HCT116 (cell line): ENCODE results near the gene ASB4.

Experiments used
- CBX3 ChIP-seq: IDR thresholded peaks from 2 replicates; pipeline ENCODE4 v1.6.1; 2012; ENCODE audit warnings: low read depth
- CEBPB ChIP-seq: IDR thresholded peaks from 2 replicates; pipeline ENCODE4 v1.6.1; 2012; ENCODE audit warnings: low read depth
- EZH2phosphoT487 ChIP-seq: fragments of 200-600 bp; IDR thresholded peaks from 2 replicates; pipeline ENCODE4 v1.6.1; 2018; ENCODE audit warnings: antibody characterized with exemption, borderline replicate concordance
- POLR2A ChIP-seq: IDR thresholded peaks from 2 replicates; pipeline ENCODE4 v1.7.0; 2011; ENCODE audit warnings: borderline replicate concordance; ENCODE audit not compliant: insufficient read depth, insufficient read length; ENCODE audit errors: extremely low read depth
- POLR2AphosphoS5 ChIP-seq: IDR thresholded peaks from 2 replicates; pipeline ENCODE4 v1.6.1; 2011; ENCODE audit warnings: mild to moderate bottlenecking, low read depth, low read length, moderate library complexity
- RAD21 ChIP-seq: IDR thresholded peaks from 2 replicates; pipeline ENCODE4 v1.6.1; 2012; ENCODE audit warnings: low read depth, mild to moderate bottlenecking
- SIN3A ChIP-seq: IDR thresholded peaks from 2 replicates; pipeline ENCODE4 v1.6.1; 2012; ENCODE audit warnings: low read depth
- SP1 ChIP-seq: IDR thresholded peaks from 2 replicates; pipeline ENCODE4 v1.6.1; 2012; ENCODE audit warnings: low read depth
- SRF ChIP-seq: IDR thresholded peaks from 2 replicates; pipeline ENCODE4 v1.6.1; 2012; ENCODE audit warnings: low read depth
- ZFX ChIP-seq: fragments of 450-650 bp; IDR thresholded peaks from 2 replicates; pipeline ENCODE4 v1.6.1; 2017
- ZNF274 ChIP-seq: fragments of 200-500 bp; sonication (Bioruptor generic); IDR thresholded peaks from 2 replicates; pipeline ENCODE4 v1.6.1; 2014; ENCODE audit warnings: mild to moderate bottlenecking, low read depth, low read length, inconsistent platforms
- TF ChIP-seq, protein P1 (sequence below), 3 experiments: fragments of 200-600 bp in 1 of 3; sonication (generic) in 1 of 3; IDR thresholded peaks in 2 of 3; conservative IDR thresholded peaks in 1 of 3; 2 replicates each; pipeline ENCODE4 v1.5.1; 2012 to 2017; ENCODE audit warnings: low read depth in 2 of 3, low read length in 2 of 3, antibody characterized with exemption in 1 of 3, borderline replicate concordance in 1 of 3, control low read depth in 1 of 3, mild to moderate bottlenecking in 1 of 3, mixed read lengths in 1 of 3, mixed run types in 1 of 3, moderate library complexity in 1 of 3; ENCODE audit not compliant: insufficient read depth in 1 of 3
- TF ChIP-seq, protein P2 (sequence below): IDR thresholded peaks from 2 replicates; pipeline ENCODE4 v1.6.1; 2012
- TF ChIP-seq, protein P3 (sequence below): IDR thresholded peaks from 2 replicates; pipeline ENCODE4 v1.6.1; 2012

DNA sequence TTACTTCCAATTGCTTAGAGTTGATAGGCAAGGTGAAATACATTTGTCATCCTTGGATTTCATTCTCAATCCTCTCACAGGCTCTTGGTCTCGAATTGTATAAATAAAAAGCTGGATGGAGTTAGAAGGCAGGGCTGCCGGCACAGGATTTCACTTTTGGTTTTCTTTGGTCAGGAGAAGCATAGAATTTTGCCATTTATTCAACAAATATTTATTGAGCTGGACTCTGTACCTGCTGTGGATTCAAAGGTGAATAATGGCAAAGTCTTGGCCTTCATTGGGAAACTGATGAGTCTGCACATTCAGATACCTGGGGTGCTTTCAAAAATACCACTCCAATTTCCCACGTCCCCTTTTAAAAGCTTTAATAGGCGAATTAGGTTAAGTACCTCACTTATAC lies 60.9 kb downstream of the ASB4 start:
- TF ChIP-seq SP1 (no peak), SIN3A (no peak), ZFX (no peak), CBX3 (no peak), RAD21 (no peak), POLR2AphosphoS5 (no peak), SRF (no peak), POLR2A (no peak), CEBPB (no peak), ZNF274 (no peak), EZH2phosphoT487 (no peak)
- TF ChIP-seq, protein P1, sequence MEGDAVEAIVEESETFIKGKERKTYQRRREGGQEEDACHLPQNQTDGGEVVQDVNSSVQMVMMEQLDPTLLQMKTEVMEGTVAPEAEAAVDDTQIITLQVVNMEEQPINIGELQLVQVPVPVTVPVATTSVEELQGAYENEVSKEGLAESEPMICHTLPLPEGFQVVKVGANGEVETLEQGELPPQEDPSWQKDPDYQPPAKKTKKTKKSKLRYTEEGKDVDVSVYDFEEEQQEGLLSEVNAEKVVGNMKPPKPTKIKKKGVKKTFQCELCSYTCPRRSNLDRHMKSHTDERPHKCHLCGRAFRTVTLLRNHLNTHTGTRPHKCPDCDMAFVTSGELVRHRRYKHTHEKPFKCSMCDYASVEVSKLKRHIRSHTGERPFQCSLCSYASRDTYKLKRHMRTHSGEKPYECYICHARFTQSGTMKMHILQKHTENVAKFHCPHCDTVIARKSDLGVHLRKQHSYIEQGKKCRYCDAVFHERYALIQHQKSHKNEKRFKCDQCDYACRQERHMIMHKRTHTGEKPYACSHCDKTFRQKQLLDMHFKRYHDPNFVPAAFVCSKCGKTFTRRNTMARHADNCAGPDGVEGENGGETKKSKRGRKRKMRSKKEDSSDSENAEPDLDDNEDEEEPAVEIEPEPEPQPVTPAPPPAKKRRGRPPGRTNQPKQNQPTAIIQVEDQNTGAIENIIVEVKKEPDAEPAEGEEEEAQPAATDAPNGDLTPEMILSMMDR (IDR thresholded peaks at IDR 0.05 in 2 of 3, conservative IDR thresholded peaks at IDR 0.05 in 1 of 3; ENCODE audit: borderline replicate concordance in 1 of 3, insufficient read depth in 1 of 3, low read depth in 2 of 3, low read length in 2 of 3), result no peak
- TF ChIP-seq, protein P2, sequence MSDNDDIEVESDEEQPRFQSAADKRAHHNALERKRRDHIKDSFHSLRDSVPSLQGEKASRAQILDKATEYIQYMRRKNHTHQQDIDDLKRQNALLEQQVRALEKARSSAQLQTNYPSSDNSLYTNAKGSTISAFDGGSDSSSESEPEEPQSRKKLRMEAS, result no peak
- TF ChIP-seq, protein P3, sequence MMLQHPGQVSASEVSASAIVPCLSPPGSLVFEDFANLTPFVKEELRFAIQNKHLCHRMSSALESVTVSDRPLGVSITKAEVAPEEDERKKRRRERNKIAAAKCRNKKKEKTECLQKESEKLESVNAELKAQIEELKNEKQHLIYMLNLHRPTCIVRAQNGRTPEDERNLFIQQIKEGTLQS, result no peak
